ENCODE measurements around the gene FLNA. TPM values are rescaled to one million over a fixed set of nuclear protein-coding genes. Genes with fewer than 3 reads are reported as not detected.

The FLNA gene
- total and polyA plus RNA-seq, 2 donors (not counting 3 experiments of a cell fraction or from before 2014, with no cell fraction given): 658 to 1,474 TPM

DNA sequence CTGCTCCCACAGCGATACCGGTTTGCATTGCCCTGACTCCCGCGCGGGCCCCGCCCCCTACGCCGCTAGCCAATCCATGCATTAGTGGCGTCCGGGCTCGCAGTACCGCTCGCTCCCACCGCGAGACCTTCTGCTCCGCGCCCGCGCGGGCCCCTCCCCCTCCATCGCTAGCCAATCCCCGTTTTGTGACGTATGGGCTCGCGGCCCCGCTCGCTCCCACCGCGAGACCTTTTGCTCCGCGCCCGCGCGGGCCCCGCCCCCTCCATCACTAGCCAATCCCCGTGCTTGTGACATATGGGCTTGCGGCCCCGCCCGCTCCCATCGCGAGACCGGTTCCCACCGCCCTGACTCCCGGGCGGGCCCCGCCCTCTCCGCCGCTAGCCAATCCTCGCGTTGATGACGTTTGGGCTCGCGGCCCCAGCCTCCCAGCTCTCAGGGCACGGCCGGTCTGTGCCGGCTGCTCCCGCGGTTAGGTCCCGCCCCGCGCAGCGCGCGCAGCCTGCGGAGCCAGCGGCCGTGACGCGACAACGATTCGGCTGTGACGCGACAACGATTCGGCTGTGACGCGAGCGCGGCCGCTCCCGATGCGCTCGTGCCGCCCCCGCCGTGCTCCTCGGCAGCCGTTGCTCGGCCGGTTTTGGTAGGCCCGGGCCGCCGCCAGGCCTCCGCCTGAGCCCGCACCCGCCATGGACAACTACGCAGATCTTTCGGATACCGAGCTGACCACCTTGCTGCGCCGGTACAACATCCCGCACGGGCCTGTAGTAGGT, 4.5 kb upstream of the FLNA start, which contains the start of gene EMD:
TSS of gene EMD (plus strand) at position 497 of the 770 bp plus-strand sequence. CDS start at position 687, 190 bp downstream.
- peak within 1 kb of the TSS; percentile 87 for H3K27ac ChIP-seq (ENCODE audit: insufficient read depth, low read depth, low read length)
- no peaks in the 10 kb centered on the region for H3K36me3 ChIP-seq (ENCODE audit: control insufficient read depth in 2 of 2, extremely low read depth in 1 of 2, insufficient read depth in 2 of 2, low read length in 2 of 2)
- POLR2A ChIA-PET: interaction anchor here (0.7 to 1.2 kb wide), 4 partner anchors 8 to 162 kb away, joined by 3 to 4 read pairs (median 4); no protein-coding TSS in a partner anchor
- H3K9me1 ChIP-seq (replicated peaks; ENCODE audit: control insufficient read depth, extremely low read depth, insufficient read depth, low read length): no peaks in the 10 kb centered on the region
- no peaks in the 10 kb centered on the region for H4K20me1 ChIP-seq (replicated peaks; ENCODE audit: control insufficient read depth, extremely low read depth, insufficient read depth, low read length)
- FAIRE-seq: peak; percentile 100
- no peaks in the 10 kb centered on the region for H3K9me3 ChIP-seq (replicated peaks; ENCODE audit: control insufficient read depth, insufficient read depth, low read length)
- peak within 1 kb of the TSS; percentile 70 to 95 (median 78) for H3K4me3 ChIP-seq (replicated peaks in 1 of 3; ENCODE audit: insufficient read depth in 1 of 3, low read depth in 1 of 3, low read length in 3 of 3)
- no TSS peak for BruUV-seq (replicated peaks)
- H3K4me2 ChIP-seq (ENCODE audit: insufficient read depth, low read length): peak within 1 kb of the TSS; percentile 51
- peak within 1 kb of the TSS; percentile 94 for H3K9ac ChIP-seq (replicated peaks; ENCODE audit: extremely low read depth, insufficient read depth, low read length)
- peaks cover 17% of the 10 kb centered on the region for H3K79me2 ChIP-seq (ENCODE audit: control insufficient read depth, insufficient read depth, low read length)
- CTCF ChIA-PET: interaction anchor here (0.6 kb wide), 1 partner anchor 20 kb away, joined by 3 read pairs; no protein-coding TSS in a partner anchor
- intact Hi-C loops (cut with micrococcal nuclease): loop anchor here (1.0 kb wide), 2 partner anchors 10 to 408 kb away; partner anchors contain the start of gene HCFC1
- dilution Hi-C loops (cut with MboI; ENCODE audit: extremely low pct_ligation_motif_present, low sequenced_read_pairs): no loop called here
- TF ChIP-seq, protein P1, sequence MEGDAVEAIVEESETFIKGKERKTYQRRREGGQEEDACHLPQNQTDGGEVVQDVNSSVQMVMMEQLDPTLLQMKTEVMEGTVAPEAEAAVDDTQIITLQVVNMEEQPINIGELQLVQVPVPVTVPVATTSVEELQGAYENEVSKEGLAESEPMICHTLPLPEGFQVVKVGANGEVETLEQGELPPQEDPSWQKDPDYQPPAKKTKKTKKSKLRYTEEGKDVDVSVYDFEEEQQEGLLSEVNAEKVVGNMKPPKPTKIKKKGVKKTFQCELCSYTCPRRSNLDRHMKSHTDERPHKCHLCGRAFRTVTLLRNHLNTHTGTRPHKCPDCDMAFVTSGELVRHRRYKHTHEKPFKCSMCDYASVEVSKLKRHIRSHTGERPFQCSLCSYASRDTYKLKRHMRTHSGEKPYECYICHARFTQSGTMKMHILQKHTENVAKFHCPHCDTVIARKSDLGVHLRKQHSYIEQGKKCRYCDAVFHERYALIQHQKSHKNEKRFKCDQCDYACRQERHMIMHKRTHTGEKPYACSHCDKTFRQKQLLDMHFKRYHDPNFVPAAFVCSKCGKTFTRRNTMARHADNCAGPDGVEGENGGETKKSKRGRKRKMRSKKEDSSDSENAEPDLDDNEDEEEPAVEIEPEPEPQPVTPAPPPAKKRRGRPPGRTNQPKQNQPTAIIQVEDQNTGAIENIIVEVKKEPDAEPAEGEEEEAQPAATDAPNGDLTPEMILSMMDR (IDR thresholded peaks at IDR 0.05; ENCODE audit: extremely low read depth in 1 of 2, insufficient read depth in 1 of 2, low read depth in 1 of 2, low read length in 2 of 2): no peak
- TF ChIP-seq EZH2 (IDR thresholded peaks at IDR 0.05; ENCODE audit: borderline replicate concordance, low read depth, low read length, severe bottlenecking) (no peak), MYC (IDR thresholded peaks at IDR 0.05; ENCODE audit: low read depth, low read length) (no peak), GATA2 (IDR thresholded peaks at IDR 0.05; ENCODE audit: insufficient read depth, insufficient read length, low read depth, low read length) (no peak), POLR2AphosphoS5 (IDR thresholded peaks at IDR 0.05; ENCODE audit: insufficient read depth, low read depth, low read length) (no peak), FOS (IDR thresholded peaks at IDR 0.05; ENCODE audit: borderline replicate concordance, insufficient read depth, low read length) (no peak), POLR2A (IDR thresholded peaks at IDR 0.05; ENCODE audit: low read depth, low read length) (no peak), JUN (IDR thresholded peaks at IDR 0.05; ENCODE audit: borderline replicate concordance, insufficient read depth, insufficient read length, low read depth) (no peak)
- TF ChIP-seq, protein P2, sequence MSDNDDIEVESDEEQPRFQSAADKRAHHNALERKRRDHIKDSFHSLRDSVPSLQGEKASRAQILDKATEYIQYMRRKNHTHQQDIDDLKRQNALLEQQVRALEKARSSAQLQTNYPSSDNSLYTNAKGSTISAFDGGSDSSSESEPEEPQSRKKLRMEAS (IDR thresholded peaks at IDR 0.05; ENCODE audit: insufficient read depth, insufficient read length): no peak
- peaks cover 9% of the 10 kb centered on the region for H3K4me1 ChIP-seq (ENCODE audit: control insufficient read depth, extremely low read depth, insufficient read depth, low read length)
- peak within 1 kb of the TSS; percentile 38 for H2AFZ ChIP-seq (ENCODE audit: low read depth, low read length)
- H3K27me3 ChIP-seq (ENCODE audit: control insufficient read depth in 2 of 2, insufficient read depth in 2 of 2, low read length in 2 of 2): no peaks in the 10 kb centered on the region
- DNase-seq (ENCODE audit: low read depth, low spot score): peak; percentile 98
